ENCODE data around the gene CES2.
"Not testable (repeated sequence)": the region's sequence is repeated elsewhere in the genome, so short reads cannot be mapped to it uniquely, and the experiment has no call there.

Gene CES2

GRCh38 chr16:66961065-66961744, 25.9 kb downstream of the CES2 start, which contains the start of gene CES3:
CES3 (plus strand) TSS chr16:66961266; CDS start chr16:66961308, 42 bp downstream.
- Histone ChIP-seq H3K27me3 (ENCODE audit: control insufficient read depth in 1 of 2, insufficient read depth in 2 of 2, low read length in 2 of 2) (no peaks in the 10 kb centered on the region), H3K9me3 (ENCODE audit: control insufficient read depth in 1 of 2, low read length in 2 of 2) (no peaks in the 10 kb centered on the region), H3K4me3 (ENCODE audit: low read depth in 1 of 2, low read length in 2 of 2) (peak within 1 kb of the TSS; percentile 76 to 77), H3K9ac (ENCODE audit: low read depth in 1 of 2, low read length in 2 of 2) (peak within 1 kb of the TSS; percentile 61 to 75), H3K27ac (ENCODE audit: low read depth, low read length) (peak within 1 kb of the TSS; percentile 75), H3K4me1 (ENCODE audit: control insufficient read depth in 1 of 2, insufficient read depth in 2 of 2, low read length in 2 of 2) (peaks cover 31 to 32% of the 10 kb centered on the region in 2 donors), H3K36me3 (ENCODE audit: control insufficient read depth in 1 of 2, insufficient read depth in 2 of 2, low read length in 2 of 2) (peaks cover 10 to 21% of the 10 kb centered on the region in 2 donors)

GRCh38 chr16:66961914-66962313, 26.6 kb downstream of the CES2 start:
- H3K9ac ChIP-seq (ENCODE audit: low read depth in 1 of 2, low read length in 2 of 2): peak overlapping the region; percentile 61 to 66
- peaks cover 29 to 32% of the 10 kb centered on the region in 2 donors for H3K4me1 ChIP-seq (ENCODE audit: control insufficient read depth in 1 of 2, insufficient read depth in 2 of 2, low read length in 2 of 2)
- H3K9me3 ChIP-seq (ENCODE audit: control insufficient read depth in 1 of 2, low read length in 2 of 2): no peaks in the 10 kb centered on the region
- H3K36me3 ChIP-seq (ENCODE audit: control insufficient read depth in 1 of 2, insufficient read depth in 2 of 2, low read length in 2 of 2): peaks cover 10 to 28% of the 10 kb centered on the region in 2 donors
- peak overlapping the region; percentile 59 to 76 for H3K4me3 ChIP-seq (ENCODE audit: low read depth in 1 of 2, low read length in 2 of 2)
- no peaks in the 10 kb centered on the region for H3K27me3 ChIP-seq (ENCODE audit: control insufficient read depth in 1 of 2, insufficient read depth in 2 of 2, low read length in 2 of 2)
- H3K27ac ChIP-seq (ENCODE audit: low read depth, low read length): peak overlapping the region; percentile 75

DNA sequence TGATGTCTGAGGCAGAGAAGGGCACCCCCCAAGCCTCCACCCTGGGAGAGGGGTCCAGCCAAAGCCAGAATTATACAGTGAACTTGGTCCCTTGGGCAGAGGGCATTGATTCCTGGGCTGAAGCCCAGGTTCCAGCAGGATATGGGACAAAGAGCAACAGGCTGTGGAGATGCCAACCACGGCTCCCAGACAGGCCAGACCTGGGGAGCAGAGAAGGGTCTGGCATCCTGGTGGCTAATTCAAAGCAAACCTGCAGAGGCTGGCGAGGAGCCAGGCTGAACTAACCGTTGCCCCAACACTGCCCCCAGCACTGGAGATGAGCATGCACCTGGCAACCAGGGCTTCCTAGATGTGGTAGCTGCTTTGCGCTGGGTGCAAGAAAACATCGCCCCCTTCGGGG, 28.7 kb downstream of the CES2 start:
- peaks cover 29 to 31% of the 10 kb centered on the region in 2 donors for H3K4me1 ChIP-seq (ENCODE audit: control insufficient read depth in 1 of 2, insufficient read depth in 2 of 2, low read length in 2 of 2)
- H3K4me3 ChIP-seq (ENCODE audit: low read depth in 1 of 2, low read length in 2 of 2): no peak overlapping the region
- no peaks in the 10 kb centered on the region for H3K9me3 ChIP-seq (ENCODE audit: control insufficient read depth in 1 of 2, low read length in 2 of 2)
- H3K27ac ChIP-seq (ENCODE audit: low read depth, low read length): no peak overlapping the region
- peaks cover 14 to 44% of the 10 kb centered on the region in 2 donors for H3K36me3 ChIP-seq (ENCODE audit: control insufficient read depth in 1 of 2, insufficient read depth in 2 of 2, low read length in 2 of 2)
- no peak overlapping the region for H3K9ac ChIP-seq (ENCODE audit: low read depth in 1 of 2, low read length in 2 of 2)
- no peaks in the 10 kb centered on the region for H3K27me3 ChIP-seq (ENCODE audit: control insufficient read depth in 1 of 2, insufficient read depth in 2 of 2, low read length in 2 of 2)

DNA sequence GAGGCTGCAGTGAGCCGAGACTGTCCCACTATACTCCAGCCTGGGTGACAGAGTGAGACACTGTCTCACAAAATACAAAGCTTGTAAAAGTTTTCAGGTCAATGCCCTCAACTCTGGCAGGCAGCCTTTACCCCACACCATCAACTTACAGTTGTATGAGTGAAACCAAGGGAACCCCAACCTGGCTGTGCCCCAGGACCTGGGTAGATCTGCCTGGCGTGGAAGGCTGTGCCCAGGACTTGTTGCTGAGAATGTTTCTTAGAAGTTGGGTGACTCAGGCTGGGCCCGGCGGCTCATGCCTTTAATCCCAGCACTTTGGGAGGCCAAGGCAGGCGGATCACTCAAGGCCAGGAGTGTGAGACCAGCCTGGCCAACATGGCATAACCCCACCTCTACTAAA, 33.5 kb downstream of the CES2 start:
- no peak overlapping the region for H3K4me3 ChIP-seq (ENCODE audit: low read depth in 1 of 2, low read length in 2 of 2)
- no peaks in the 10 kb centered on the region for H3K9me3 ChIP-seq (ENCODE audit: control insufficient read depth in 1 of 2, low read length in 2 of 2)
- peaks cover 9 to 12% of the 10 kb centered on the region in 2 donors for H3K4me1 ChIP-seq (ENCODE audit: control insufficient read depth in 1 of 2, insufficient read depth in 2 of 2, low read length in 2 of 2)
- peaks cover 17 to 59% of the 10 kb centered on the region in 2 donors for H3K36me3 ChIP-seq (ENCODE audit: control insufficient read depth in 1 of 2, insufficient read depth in 2 of 2, low read length in 2 of 2)
- H3K27me3 ChIP-seq (ENCODE audit: control insufficient read depth in 1 of 2, insufficient read depth in 2 of 2, low read length in 2 of 2): no peaks in the 10 kb centered on the region
- no peak overlapping the region for H3K9ac ChIP-seq (ENCODE audit: low read depth in 1 of 2, low read length in 2 of 2)
- no peak overlapping the region for H3K27ac ChIP-seq (ENCODE audit: low read depth, low read length)

GRCh38 chr16:66970775-66971720, 35.7 kb downstream of the CES2 start:
- Histone ChIP-seq H3K4me1 (ENCODE audit: control insufficient read depth in 1 of 2, insufficient read depth in 2 of 2, low read length in 2 of 2) (peaks cover 0 to 8% of the 10 kb centered on the region in 2 donors), H3K9me3 (ENCODE audit: control insufficient read depth in 1 of 2, low read length in 2 of 2) (no peaks in the 10 kb centered on the region), H3K9ac (ENCODE audit: low read depth in 1 of 2, low read length in 2 of 2) (no peak overlapping the region), H3K36me3 (ENCODE audit: control insufficient read depth in 1 of 2, insufficient read depth in 2 of 2, low read length in 2 of 2) (peaks cover 6 to 45% of the 10 kb centered on the region in 2 donors), H3K27me3 (ENCODE audit: control insufficient read depth in 1 of 2, insufficient read depth in 2 of 2, low read length in 2 of 2) (no peaks in the 10 kb centered on the region), H3K27ac (ENCODE audit: low read depth, low read length) (no peak overlapping the region), H3K4me3 (ENCODE audit: low read depth in 1 of 2, low read length in 2 of 2) (no peak overlapping the region)

GRCh38 chr16:66972983-66973382, 37.7 kb downstream of the CES2 start:
- Histone ChIP-seq H3K9me3 (ENCODE audit: control insufficient read depth in 1 of 2, low read length in 2 of 2) (no peaks in the 10 kb centered on the region), H3K27ac (ENCODE audit: low read depth, low read length) (no peak overlapping the region), H3K4me3 (ENCODE audit: low read depth in 1 of 2, low read length in 2 of 2) (no peak overlapping the region), H3K4me1 (ENCODE audit: control insufficient read depth in 1 of 2, insufficient read depth in 2 of 2, low read length in 2 of 2) (peaks cover 0 to 15% of the 10 kb centered on the region in 2 donors), H3K27me3 (ENCODE audit: control insufficient read depth in 1 of 2, insufficient read depth in 2 of 2, low read length in 2 of 2) (no peaks in the 10 kb centered on the region), H3K36me3 (ENCODE audit: control insufficient read depth in 1 of 2, insufficient read depth in 2 of 2, low read length in 2 of 2) (peaks cover 3 to 26% of the 10 kb centered on the region in 2 donors), H3K9ac (ENCODE audit: low read depth in 1 of 2, low read length in 2 of 2) (no peak overlapping the region)

- no peak overlapping the region for H3K4me3 ChIP-seq (ENCODE audit: low read depth in 1 of 2, low read length in 2 of 2)
- H3K9ac ChIP-seq (ENCODE audit: low read depth in 1 of 2, low read length in 2 of 2): no peak overlapping the region
- H3K27me3 ChIP-seq (ENCODE audit: control insufficient read depth in 1 of 2, insufficient read depth in 2 of 2, low read length in 2 of 2): no peaks in the 10 kb centered on the region
- H3K27ac ChIP-seq (ENCODE audit: low read depth, low read length): no peak overlapping the region
- peaks cover 3 to 24% of the 10 kb centered on the region in 2 donors for H3K36me3 ChIP-seq (ENCODE audit: control insufficient read depth in 1 of 2, insufficient read depth in 2 of 2, low read length in 2 of 2)
- peaks cover 0 to 15% of the 10 kb centered on the region in 2 donors for H3K4me1 ChIP-seq (ENCODE audit: control insufficient read depth in 1 of 2, insufficient read depth in 2 of 2, low read length in 2 of 2)
- no peaks in the 10 kb centered on the region for H3K9me3 ChIP-seq (ENCODE audit: control insufficient read depth in 1 of 2, low read length in 2 of 2)
These were observed 38.4 kb downstream of the CES2 start for GRCh38 chr16:66973716-66974115.

- Histone ChIP-seq H3K4me1 (ENCODE audit: control insufficient read depth in 1 of 2, insufficient read depth in 2 of 2, low read length in 2 of 2) (peaks cover 0 to 15% of the 10 kb centered on the region in 2 donors), H3K36me3 (ENCODE audit: control insufficient read depth in 1 of 2, insufficient read depth in 2 of 2, low read length in 2 of 2) (peaks cover under 1 to 21% of the 10 kb centered on the region in 2 donors)
- H3K4me3 ChIP-seq (ENCODE audit: low read depth in 1 of 2, low read length in 2 of 2); H3K27me3 ChIP-seq (ENCODE audit: control insufficient read depth in 1 of 2, insufficient read depth in 2 of 2, low read length in 2 of 2); H3K9me3 ChIP-seq (ENCODE audit: control insufficient read depth in 1 of 2, low read length in 2 of 2); H3K9ac ChIP-seq (ENCODE audit: low read depth in 1 of 2, low read length in 2 of 2); H3K27ac ChIP-seq (ENCODE audit: low read depth, low read length): not testable (repeated sequence)
These were observed 39.0 kb downstream of the CES2 start for GRCh38 chr16:66974156-66974931.

DNA sequence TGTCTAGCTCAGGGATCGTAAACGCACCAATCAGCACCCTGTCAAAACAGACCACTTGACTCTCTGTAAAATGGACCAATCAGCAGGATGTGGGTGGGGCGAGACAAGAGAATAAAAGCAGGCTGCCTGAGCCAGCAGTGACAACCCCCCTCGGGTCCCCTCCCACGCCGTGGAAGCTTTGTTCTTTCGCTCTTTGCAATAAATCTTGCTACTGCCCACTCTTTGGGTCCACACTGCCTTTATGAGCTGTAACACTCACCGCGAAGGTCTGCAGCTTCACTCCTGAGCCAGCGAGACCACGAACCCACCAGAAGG, 39.6 kb downstream of the CES2 start:
- H3K27ac ChIP-seq (ENCODE audit: low read depth, low read length); H3K9ac ChIP-seq (ENCODE audit: low read depth in 1 of 2, low read length in 2 of 2); H3K27me3 ChIP-seq (ENCODE audit: control insufficient read depth in 1 of 2, insufficient read depth in 2 of 2, low read length in 2 of 2); H3K4me3 ChIP-seq (ENCODE audit: low read depth in 1 of 2, low read length in 2 of 2); H3K9me3 ChIP-seq (ENCODE audit: control insufficient read depth in 1 of 2, low read length in 2 of 2): not testable (repeated sequence)
- Histone ChIP-seq H3K4me1 (ENCODE audit: control insufficient read depth in 1 of 2, insufficient read depth in 2 of 2, low read length in 2 of 2) (peaks cover 0 to 15% of the 10 kb centered on the region in 2 donors), H3K36me3 (ENCODE audit: control insufficient read depth in 1 of 2, insufficient read depth in 2 of 2, low read length in 2 of 2) (peaks cover 0 to 21% of the 10 kb centered on the region in 2 donors)

Measured in duodenal mucosa (tissue), 2 donors.